HepG2 (cell line): ENCODE measurements around the gene ELP5. TPM values are rescaled to one million over a fixed set of nuclear protein-coding genes. Genes with fewer than 3 reads are reported as not detected.

Experiments
- ATF7 ChIP-seq, 2 experiments: fragments of 450-650 bp in 1 of 2; sonication (generic) in 1 of 2; formaldehyde crosslinking in 1 of 2; IDR thresholded peaks; 2 replicates each; pipeline versions ENCODE4 v1.4.0 to v1.6.1; 2016 to 2020; ENCODE audit warnings: antibody characterized with exemption in 1 of 2, mild to moderate bottlenecking in 1 of 2, missing genetic modification reagents in 1 of 2
- EED ChIP-seq: sonication (generic); formaldehyde crosslinking; IDR thresholded peaks from 2 replicates; pipeline ENCODE4 v1.5.0; 2020; ENCODE audit warnings: mild to moderate bottlenecking, missing genetic modification reagents
- ELF3 ChIP-seq: IDR thresholded peaks from 2 replicates; pipeline ENCODE4 v1.6.1; 2016; ENCODE audit warnings: missing genetic modification reagents, missing compliant biosample characterization
- ESRRA ChIP-seq: sonication (generic); formaldehyde crosslinking; IDR thresholded peaks from 2 replicates; pipeline ENCODE4 v1.5.1; 2020; ENCODE audit warnings: mild to moderate bottlenecking, low read depth, missing genetic modification reagents
- HIVEP1 ChIP-seq: sonication (generic); formaldehyde crosslinking; IDR thresholded peaks from 2 replicates; pipeline ENCODE4 v1.4.0; 2020; ENCODE audit warnings: mild to moderate bottlenecking, missing genetic modification reagents
- KAT8 ChIP-seq: IDR thresholded peaks from 2 replicates; pipeline ENCODE4 v1.6.1; 2016; ENCODE audit warnings: missing genetic modification reagents, missing compliant biosample characterization
- KDM4B ChIP-seq: sonication (generic); formaldehyde crosslinking; IDR thresholded peaks from 2 replicates; pipeline ENCODE4 v1.4.0; 2020; ENCODE audit warnings: missing genetic modification reagents
- KDM5A ChIP-seq: fragments of 200-600 bp; sonication (generic); IDR thresholded peaks from 2 replicates; pipeline ENCODE4 v1.7.0; 2018; ENCODE audit warnings: antibody characterized with exemption, mild to moderate bottlenecking, low read length, borderline replicate concordance
- NFYC ChIP-seq: IDR thresholded peaks from 2 replicates; pipeline ENCODE4 v1.6.1; 2016; ENCODE audit warnings: missing genetic modification reagents, missing compliant biosample characterization
- PAX8 ChIP-seq: sonication (generic); formaldehyde crosslinking; IDR thresholded peaks from 2 replicates; pipeline ENCODE4 v1.8.0; 2022; ENCODE audit warnings: mild to moderate bottlenecking, missing genetic modification reagents, borderline replicate concordance
- POLR2AphosphoS5 ChIP-seq: IDR thresholded peaks from 2 replicates; pipeline ENCODE4 v1.6.1; 2012; ENCODE audit warnings: low read depth, low read length
- RAD51 ChIP-seq: fragments of 450-650 bp; IDR thresholded peaks from 2 replicates; pipeline ENCODE4 v1.6.1; 2016; ENCODE audit warnings: borderline replicate concordance
- ZNF260 ChIP-seq: sonication (generic); formaldehyde crosslinking; IDR thresholded peaks from 2 replicates; pipeline ENCODE4 v1.4.0; 2020; ENCODE audit warnings: missing genetic modification reagents, low read depth, mild to moderate bottlenecking, borderline replicate concordance
- ZNF431 ChIP-seq: sonication (generic); formaldehyde crosslinking; IDR thresholded peaks from 2 replicates; pipeline ENCODE4 v1.9.0; 2022; ENCODE audit warnings: missing genetic modification reagents, low read depth, mild to moderate bottlenecking, borderline replicate concordance
- polyA plus RNA-seq, 8 experiments: library from polyadenylated mRNA; depleted of rRNA in 3 of 8; stranded (reverse) in 7 of 8; unstranded in 1 of 8; fragments of >200 nt; fragmentation: Illumina TruSeq in 4 of 8; extraction: Trizol in 4 of 8; gene quantifications; 2 replicates each; pipeline versions ENCODE4 v1.2.1 to v1.2.3, GENCODE V29; 2011 to 2016; ENCODE audit warnings: low read depth in 4 of 8, missing spikeins in 1 of 8, mixed read lengths in 1 of 8; ENCODE audit not compliant: insufficient read depth in 1 of 8
- total RNA-seq, 5 experiments: library from RNA; depleted of rRNA; stranded (reverse); fragments of >200 nt; fragmentation: Illumina TruSeq; extraction: Trizol; gene quantifications; 2 replicates each; pipeline ENCODE4 v1.2.3, GENCODE V29; 2016; ENCODE audit warnings: low read depth in 1 of 5
- TF ChIP-seq, protein P1 (sequence below): sonication (generic); formaldehyde crosslinking; IDR thresholded peaks from 2 replicates; pipeline ENCODE4 v1.4.0; 2020; ENCODE audit warnings: missing genetic modification reagents, mild to moderate bottlenecking, borderline replicate concordance
- TF ChIP-seq, protein P2 (sequence below): sonication (generic); formaldehyde crosslinking; IDR thresholded peaks from 2 replicates; pipeline ENCODE4 v1.4.0; 2020; ENCODE audit warnings: mild to moderate bottlenecking, missing genetic modification reagents
- TF ChIP-seq, protein P3 (sequence below): sonication (generic); formaldehyde crosslinking; IDR thresholded peaks from 2 replicates; pipeline ENCODE4 v1.4.0; 2020; ENCODE audit warnings: missing genetic modification reagents
- TF ChIP-seq, protein P4 (sequence below): sonication (generic); formaldehyde crosslinking; IDR thresholded peaks from 2 replicates; pipeline ENCODE4 v1.5.0; 2020; ENCODE audit warnings: missing genetic modification reagents, mild to moderate bottlenecking, borderline replicate concordance
- TF ChIP-seq, protein P5 (sequence below): IDR thresholded peaks from 2 replicates; pipeline ENCODE4 v1.6.1; 2016; ENCODE audit warnings: mild to moderate bottlenecking, missing biosample characterization, missing genetic modification reagents
- TF ChIP-seq, protein P6 (sequence below): sonication (generic); formaldehyde crosslinking; IDR thresholded peaks from 2 replicates; pipeline ENCODE4 v1.4.0; 2020; ENCODE audit warnings: missing genetic modification reagents

The ELP5 gene
- total and polyA plus RNA-seq, 2 of the 13 experiments (the other 11 are each of a cell fraction or from before 2014, with no cell fraction given), result 67.6 to 69.8 TPM

DNA sequence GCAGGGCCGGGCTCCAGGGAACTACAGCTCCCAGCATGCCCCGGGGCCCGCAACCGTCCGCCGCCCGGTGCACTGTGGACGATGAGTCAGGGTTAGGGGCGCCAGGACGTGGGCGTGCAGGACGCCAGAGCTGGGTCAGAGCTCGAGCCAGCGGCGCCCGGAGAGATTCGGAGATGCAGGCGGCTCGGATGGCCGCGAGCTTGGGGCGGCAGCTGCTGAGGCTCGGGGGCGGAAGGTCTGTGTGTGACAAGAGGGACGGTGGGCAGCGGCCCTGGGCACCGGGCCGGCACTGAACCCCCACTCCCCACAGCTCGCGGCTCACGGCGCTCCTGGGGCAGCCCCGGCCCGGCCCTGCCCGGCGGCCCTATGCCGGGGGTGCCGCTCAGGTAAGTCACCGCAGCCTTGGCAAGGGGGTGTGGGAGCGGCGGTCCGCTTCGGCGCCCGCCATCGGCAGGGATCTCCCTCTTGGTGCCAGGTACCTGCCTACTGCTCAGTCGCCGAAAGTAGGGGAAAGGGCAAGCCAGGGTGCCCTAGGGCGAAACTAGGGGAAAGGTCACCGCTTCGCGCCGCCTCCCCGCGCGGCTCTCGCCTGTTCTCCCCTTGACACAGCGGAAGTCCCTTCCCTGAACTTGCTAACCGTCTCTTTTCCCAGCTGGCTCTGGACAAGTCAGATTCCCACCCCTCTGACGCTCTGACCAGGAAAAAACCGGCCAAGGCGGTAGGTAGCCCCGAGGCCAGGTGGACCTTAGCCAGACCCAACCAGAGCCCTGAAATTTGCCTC lies 32.0 kb upstream of the ELP5 start, which contains the start of the genes ACADVL and DLG4 (continued):
- TF ChIP-seq, protein P1, sequence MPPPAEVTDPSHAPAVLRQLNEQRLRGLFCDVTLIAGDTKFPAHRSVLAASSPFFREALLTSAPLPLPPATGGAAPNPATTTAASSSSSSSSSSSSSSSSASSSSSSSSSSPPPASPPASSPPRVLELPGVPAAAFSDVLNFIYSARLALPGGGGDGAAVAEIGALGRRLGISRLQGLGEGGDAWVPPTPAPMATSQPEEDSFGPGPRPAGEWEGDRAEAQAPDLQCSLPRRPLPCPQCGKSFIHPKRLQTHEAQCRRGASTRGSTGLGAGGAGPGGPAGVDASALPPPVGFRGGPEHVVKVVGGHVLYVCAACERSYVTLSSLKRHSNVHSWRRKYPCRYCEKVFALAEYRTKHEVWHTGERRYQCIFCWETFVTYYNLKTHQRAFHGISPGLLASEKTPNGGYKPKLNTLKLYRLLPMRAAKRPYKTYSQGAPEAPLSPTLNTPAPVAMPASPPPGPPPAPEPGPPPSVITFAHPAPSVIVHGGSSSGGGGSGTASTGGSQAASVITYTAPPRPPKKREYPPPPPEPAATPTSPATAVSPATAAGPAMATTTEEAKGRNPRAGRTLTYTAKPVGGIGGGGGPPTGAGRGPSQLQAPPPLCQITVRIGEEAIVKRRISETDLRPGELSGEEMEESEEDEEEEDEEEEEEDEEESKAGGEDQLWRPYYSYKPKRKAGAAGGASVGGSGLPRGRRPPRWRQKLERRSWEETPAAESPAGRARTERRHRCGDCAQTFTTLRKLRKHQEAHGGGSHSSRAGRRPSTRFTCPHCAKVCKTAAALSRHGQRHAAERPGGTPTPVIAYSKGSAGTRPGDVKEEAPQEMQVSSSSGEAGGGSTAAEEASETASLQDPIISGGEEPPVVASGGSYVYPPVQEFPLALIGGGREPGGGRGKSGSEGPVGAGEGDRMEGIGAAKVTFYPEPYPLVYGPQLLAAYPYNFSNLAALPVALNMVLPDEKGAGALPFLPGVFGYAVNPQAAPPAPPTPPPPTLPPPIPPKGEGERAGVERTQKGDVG (CRISPR knock-in tag), result no peak
- no peak for TF ChIP-seq KDM4B (CRISPR knock-in tag)
- TF ChIP-seq KDM5A, result peak; percentile 46; the same call in 1 of the 2 replicates
- TF ChIP-seq, protein P2, sequence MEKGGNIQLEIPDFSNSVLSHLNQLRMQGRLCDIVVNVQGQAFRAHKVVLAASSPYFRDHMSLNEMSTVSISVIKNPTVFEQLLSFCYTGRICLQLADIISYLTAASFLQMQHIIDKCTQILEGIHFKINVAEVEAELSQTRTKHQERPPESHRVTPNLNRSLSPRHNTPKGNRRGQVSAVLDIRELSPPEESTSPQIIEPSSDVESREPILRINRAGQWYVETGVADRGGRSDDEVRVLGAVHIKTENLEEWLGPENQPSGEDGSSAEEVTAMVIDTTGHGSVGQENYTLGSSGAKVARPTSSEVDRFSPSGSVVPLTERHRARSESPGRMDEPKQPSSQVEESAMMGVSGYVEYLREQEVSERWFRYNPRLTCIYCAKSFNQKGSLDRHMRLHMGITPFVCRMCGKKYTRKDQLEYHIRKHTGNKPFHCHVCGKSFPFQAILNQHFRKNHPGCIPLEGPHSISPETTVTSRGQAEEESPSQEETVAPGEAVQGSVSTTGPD (CRISPR knock-in tag), result no peak
- TF ChIP-seq KAT8, result peak; percentile 65
- TF ChIP-seq EED (CRISPR knock-in tag), result no peak
- TF ChIP-seq, protein P3, sequence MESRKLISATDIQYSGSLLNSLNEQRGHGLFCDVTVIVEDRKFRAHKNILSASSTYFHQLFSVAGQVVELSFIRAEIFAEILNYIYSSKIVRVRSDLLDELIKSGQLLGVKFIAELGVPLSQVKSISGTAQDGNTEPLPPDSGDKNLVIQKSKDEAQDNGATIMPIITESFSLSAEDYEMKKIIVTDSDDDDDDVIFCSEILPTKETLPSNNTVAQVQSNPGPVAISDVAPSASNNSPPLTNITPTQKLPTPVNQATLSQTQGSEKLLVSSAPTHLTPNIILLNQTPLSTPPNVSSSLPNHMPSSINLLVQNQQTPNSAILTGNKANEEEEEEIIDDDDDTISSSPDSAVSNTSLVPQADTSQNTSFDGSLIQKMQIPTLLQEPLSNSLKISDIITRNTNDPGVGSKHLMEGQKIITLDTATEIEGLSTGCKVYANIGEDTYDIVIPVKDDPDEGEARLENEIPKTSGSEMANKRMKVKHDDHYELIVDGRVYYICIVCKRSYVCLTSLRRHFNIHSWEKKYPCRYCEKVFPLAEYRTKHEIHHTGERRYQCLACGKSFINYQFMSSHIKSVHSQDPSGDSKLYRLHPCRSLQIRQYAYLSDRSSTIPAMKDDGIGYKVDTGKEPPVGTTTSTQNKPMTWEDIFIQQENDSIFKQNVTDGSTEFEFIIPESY, result no peak
- TF ChIP-seq, protein P4, sequence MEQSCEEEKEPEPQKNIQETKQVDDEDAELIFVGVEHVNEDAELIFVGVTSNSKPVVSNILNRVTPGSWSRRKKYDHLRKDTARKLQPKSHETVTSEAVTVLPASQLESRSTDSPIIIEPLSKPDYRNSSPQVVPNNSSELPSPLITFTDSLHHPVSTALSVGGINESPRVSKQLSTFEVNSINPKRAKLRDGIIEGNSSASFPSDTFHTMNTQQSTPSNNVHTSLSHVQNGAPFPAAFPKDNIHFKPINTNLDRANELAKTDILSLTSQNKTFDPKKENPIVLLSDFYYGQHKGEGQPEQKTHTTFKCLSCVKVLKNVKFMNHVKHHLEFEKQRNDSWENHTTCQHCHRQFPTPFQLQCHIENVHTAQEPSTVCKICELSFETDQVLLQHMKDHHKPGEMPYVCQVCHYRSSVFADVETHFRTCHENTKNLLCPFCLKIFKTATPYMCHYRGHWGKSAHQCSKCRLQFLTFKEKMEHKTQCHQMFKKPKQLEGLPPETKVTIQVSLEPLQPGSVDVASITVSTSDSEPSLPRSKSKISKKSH (CRISPR knock-in tag), result peak; percentile 5; the same call in 1 of the 2 replicates
- TF ChIP-seq ESRRA (CRISPR knock-in tag), result peak; percentile 54; the same call in 1 of the 2 replicates
- TF ChIP-seq NFYC (CRISPR knock-in tag), result no peak
- TF ChIP-seq HIVEP1 (CRISPR knock-in tag), result no peak
- TF ChIP-seq, protein P5, sequence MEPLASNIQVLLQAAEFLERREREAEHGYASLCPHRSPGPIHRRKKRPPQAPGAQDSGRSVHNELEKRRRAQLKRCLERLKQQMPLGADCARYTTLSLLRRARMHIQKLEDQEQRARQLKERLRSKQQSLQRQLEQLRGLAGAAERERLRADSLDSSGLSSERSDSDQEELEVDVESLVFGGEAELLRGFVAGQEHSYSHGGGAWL, result peak; percentile 74; the same call in 1 of the 2 replicates
- TF ChIP-seq, protein P6, sequence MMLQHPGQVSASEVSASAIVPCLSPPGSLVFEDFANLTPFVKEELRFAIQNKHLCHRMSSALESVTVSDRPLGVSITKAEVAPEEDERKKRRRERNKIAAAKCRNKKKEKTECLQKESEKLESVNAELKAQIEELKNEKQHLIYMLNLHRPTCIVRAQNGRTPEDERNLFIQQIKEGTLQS (CRISPR knock-in tag), result peak; percentile 79
- TF ChIP-seq ZNF260 (CRISPR knock-in tag), result no peak
- TF ChIP-seq PAX8, result no peak; the same call in 1 of the 2 replicates
- no peak for TF ChIP-seq ZNF431 (CRISPR knock-in tag)
- no peak for TF ChIP-seq ATF7 (IDR thresholded peaks at IDR 0.05)
- TF ChIP-seq ATF7 (CRISPR knock-in tag; IDR thresholded peaks at IDR 0.05), result no peak
- peak; percentile 78 for TF ChIP-seq POLR2AphosphoS5
- no peak for TF ChIP-seq RAD51
- peak; percentile 9; the same call in 1 of the 2 replicates for TF ChIP-seq ELF3 (CRISPR knock-in tag)
